GM19455 (cell line): ENCODE data around the gene SDK2.

Experiments
- ATAC-seq: cut with Tn5 transposase; IDR thresholded peaks from one replicate; pipeline ENCODE4 v1.9.1; 2021; ENCODE audit not compliant: unreplicated experiment

SDK2 gene

DNA sequence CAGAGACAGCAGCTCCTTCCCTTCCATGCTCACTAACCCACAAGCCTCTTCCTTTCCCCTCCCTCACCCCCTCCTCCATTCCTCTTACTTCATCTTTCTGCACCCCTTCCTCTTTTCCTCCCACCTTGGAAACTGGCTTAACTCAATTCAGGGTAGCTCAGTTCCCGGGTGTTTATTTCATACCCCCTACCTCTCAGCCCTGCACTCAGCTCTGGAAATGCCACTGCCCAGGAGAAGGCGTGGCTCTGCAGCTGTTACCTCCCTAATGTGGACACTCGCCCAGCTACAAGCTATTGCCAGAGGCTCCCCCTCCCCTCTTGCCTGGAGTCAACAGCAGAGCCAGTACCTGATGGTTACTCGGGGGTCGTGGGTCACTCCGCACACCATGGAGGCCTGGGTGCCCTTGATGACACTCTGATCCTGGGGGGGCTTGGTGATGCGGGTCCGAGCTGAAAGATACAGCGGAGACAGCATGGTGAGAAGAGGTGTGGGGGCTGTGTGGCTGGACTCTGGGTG, 214.0 kb downstream of the SDK2 start:
- no peak for ATAC-seq

DNA sequence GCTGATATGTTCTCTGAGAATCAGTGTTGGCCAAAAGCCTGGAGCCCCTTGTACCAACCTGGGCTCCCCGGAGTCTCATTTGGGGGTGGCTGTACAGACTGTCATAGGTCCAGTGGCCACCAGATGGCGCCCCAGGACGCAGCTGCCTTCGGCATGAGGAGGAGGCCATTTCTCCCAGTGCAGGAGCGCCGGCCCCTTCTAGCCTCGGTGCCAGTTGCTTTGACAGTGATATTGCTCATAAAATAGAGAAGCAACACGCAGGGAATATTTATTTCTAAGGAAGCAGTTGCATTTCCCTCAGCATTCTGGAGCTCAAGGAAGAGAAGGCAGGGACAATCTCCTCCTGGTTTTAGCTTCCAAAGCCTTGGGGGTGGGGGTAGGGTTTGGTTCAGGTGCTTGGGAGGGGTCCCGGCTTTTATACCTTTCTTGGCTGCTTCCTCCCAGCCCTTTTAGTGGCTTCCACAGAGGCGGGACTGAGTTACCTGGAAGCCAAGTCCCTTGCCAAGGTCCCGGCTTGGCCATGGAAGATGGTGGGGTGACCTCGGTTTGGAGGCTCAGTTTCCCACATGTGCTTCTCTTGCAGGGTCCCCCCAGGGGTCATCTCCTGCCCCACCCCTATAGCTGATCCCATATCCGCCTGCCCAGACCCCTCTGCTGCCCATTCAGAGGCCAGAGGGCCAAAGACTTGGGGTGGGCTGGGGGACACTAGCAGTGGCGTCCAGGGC, 214.6 kb downstream of the SDK2 start:
- peak; percentile 82 for ATAC-seq

DNA sequence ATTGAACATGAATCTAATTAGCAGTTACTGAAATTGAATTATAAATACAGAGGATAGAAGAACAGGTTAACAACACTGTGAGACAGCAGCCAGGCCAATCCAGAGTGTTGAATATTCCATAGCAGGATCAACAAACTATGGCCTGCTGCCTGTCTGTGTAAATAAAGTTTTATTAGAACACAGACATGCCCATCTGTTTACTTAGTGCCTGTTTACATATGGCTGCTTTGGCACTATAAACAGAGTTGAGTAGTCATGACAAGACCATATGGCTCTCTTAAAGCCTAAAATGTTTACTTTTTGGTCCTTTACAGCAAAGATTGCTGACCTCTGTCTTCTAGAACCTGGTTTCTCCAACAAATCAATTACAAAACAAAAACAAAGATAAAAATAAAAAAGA, 217.0 kb downstream of the SDK2 start:
- no peak for ATAC-seq

GRCh38 chr17:73424571-73424970, 219.7 kb downstream of the SDK2 start:
- no peak for ATAC-seq

- ATAC-seq: no peak
Measured at GRCh38 chr17:73423806-73424205, 220.4 kb downstream of the SDK2 start.

GRCh38 chr17:73423159-73423715, 221.0 kb downstream of the SDK2 start:
- ATAC-seq: no peak

- ATAC-seq: no peak
Measured at GRCh38 chr17:73422121-73422520, 222.1 kb downstream of the SDK2 start.

DNA sequence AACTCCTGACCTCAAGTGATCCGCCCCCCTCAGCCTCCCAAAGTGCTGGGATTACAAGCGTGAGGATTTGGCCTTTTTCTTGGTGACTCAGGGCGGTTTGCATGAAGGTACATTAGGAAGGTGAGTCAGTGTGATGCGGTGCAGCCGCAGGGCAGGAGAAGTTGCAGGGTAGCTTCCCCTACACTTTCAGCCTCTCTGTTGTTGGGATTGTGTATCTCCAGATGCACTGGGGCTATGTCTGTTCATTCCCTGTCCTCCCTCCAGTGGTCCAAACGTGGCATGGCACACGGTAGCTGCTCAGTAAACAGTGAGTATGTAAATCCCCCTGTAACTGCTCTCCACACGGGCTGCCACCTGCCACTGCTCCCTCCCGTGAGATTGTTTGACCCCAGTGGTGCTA, 223.3 kb downstream of the SDK2 start:
- no peak for ATAC-seq

- ATAC-seq: no peak
Measured at GRCh38 chr17:73419881-73420280, 224.4 kb downstream of the SDK2 start.

GRCh38 chr17:73419051-73419450, 225.2 kb downstream of the SDK2 start:
- no peak for ATAC-seq

DNA sequence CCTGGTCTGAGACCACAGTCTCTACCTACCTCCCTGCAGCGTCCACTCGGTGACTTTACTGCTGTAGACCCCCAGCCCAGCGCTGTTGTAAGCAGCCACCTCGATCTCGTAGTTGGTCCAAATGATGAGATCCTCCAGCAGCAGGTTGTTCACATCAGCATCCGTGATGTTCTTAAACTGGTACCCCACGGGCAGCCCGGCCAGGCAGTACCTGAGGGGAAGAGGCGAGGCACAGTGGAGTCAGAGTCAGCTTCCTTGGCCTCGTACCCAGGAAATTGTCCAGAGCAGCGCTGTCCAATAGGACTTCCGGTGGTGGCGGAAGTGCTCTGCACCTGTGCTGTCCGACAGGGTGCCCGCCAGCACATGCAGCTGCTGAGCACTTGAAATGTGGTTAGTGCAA, 228.5 kb downstream of the SDK2 start:
- ATAC-seq: no peak

DNA sequence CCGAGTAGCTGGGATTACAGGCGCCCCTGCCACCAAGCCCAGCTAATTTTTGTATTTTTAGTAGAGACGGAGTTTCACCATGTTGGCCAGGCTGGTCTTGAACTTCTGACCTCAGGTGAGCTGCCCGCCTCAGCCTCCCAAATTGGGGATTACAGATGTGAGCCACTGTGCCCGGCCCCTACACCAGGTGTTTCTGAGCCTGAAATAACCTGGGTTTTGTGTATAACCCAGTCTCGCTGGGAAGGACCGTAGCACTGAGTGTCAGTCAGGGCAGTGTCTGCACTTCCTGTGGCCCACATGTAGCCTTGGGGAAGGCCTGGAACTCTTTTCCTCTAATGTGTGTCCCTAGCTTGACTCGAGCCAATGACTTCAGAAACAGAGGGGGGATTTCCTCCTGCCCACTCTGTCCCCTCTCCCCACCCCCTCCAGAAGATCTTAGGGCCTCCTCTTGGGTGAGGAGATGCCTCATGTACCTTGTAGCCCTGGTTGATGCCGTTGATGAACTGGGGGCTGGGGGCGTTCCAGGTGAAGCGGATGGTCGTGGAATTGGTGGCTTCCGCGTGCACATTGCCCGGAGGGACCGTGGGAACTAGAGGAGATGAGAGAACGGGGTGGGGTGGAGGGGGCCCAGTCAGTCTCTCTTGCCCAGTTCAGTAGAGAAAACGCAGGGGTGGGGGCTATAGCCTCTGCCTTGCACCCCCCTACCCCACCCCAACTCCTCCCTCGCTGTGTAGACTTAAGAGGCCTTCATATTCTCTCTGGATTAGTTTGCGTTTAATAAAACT, 229.9 kb downstream of the SDK2 start:
- ATAC-seq: no peak

DNA sequence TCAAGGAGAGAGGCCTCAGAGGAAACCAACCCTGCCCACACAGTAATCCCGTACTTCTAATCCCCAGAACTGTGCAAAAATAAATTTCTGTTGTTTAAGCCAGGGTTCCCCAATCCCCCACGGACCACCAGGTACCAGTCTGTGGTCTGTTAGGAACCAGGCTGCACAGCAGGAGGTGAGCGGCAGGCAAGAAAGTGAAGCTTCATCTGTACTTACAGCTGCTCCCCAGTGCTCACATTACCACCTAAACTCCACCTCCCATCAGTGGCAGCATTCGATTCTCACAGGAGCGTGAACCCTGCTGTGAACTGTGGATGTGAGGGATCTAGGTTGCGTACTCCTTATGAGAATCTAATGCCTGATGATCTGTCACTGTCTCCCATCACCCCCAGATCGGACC, 231.3 kb downstream of the SDK2 start:
- no peak for ATAC-seq

- no peak for ATAC-seq
Measured at GRCh38 chr17:73411313-73411747, 232.9 kb downstream of the SDK2 start.

GRCh38 chr17:73410586-73411312, 233.5 kb downstream of the SDK2 start:
- ATAC-seq: no peak

GRCh38 chr17:73404246-73404645, 240.0 kb downstream of the SDK2 start:
- no peak for ATAC-seq

DNA sequence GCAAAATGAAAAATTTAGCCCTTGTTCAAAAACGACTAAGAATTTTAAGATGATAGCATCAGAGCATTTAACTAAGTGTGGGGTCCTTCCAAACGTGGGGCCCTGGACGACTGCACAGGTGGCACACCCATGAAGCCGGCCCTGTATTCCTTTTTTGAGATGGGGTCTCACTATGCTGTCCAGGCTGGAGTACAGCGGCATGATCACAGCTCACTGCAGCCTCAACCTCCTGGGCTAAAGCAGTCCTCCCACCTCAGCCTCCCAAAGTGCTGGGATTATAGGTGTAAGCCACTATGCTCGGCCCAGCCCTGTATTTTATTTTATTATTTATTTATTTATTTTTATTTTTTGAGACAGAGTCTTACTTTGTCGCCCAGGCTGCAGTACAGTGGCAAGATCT, 241.8 kb downstream of the SDK2 start:
- ATAC-seq: no peak

DNA sequence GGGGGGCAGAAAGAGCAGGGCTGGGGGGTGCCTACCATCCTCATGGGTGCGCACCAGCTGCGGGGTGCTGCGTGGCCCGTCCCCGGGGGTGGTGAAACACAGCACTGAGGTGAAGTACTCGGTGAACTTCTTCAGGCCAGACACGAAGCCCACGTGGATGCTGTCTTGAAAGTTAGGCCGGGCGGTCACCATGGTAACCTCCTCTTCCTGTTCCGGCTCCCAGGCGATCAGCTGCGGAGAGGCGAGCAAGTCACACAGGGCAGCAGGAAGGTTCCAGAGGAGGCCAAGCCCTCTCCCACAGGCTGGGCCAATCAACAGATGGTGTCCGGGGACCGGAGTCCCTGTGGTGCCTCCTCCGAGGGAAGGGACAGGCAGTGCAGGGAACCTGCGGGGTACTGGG, 242.3 kb downstream of the SDK2 start:
- no peak for ATAC-seq

GRCh38 chr17:73400915-73401545, 243.2 kb downstream of the SDK2 start:
- ATAC-seq: no peak

- no peak for ATAC-seq
Measured at GRCh38 chr17:73399056-73399455, 245.2 kb downstream of the SDK2 start.
